HEK293 (cell line): ENCODE results near the gene ABCA3.

Source experiments
- BCL11B ChIP-seq: fragments of 450-650 bp; formaldehyde crosslinking; IDR thresholded peaks from 2 replicates; pipeline ENCODE4 v1.5.1; 2016; ENCODE audit warnings: low read depth, missing biosample characterization, missing genetic modification characterization
- EGR2 ChIP-seq: fragments of 450-650 bp; formaldehyde crosslinking; IDR thresholded peaks from 2 replicates; pipeline ENCODE4 v1.5.1; 2016; ENCODE audit warnings: low read depth, missing biosample characterization, missing genetic modification characterization
- GFI1B ChIP-seq: fragments of 450-650 bp; formaldehyde crosslinking; IDR thresholded peaks from 2 replicates; pipeline ENCODE4 v1.5.1; 2016; ENCODE audit warnings: missing biosample characterization, missing genetic modification characterization
- GLI2 ChIP-seq: fragments of 450-650 bp; formaldehyde crosslinking; IDR thresholded peaks from 2 replicates; pipeline ENCODE4; 2017; ENCODE audit warnings: missing biosample characterization, missing genetic modification characterization, low read depth, borderline replicate concordance
- HOXA7 ChIP-seq: sonication (generic); formaldehyde crosslinking; IDR thresholded peaks from 2 replicates; pipeline ENCODE4 v1.8.1; 2022; ENCODE audit warnings: missing genetic modification reagents, borderline replicate concordance
- KLF1 ChIP-seq: fragments of 450-650 bp; formaldehyde crosslinking; IDR thresholded peaks from 2 replicates; pipeline ENCODE4 v1.5.1; 2016; ENCODE audit warnings: missing biosample characterization, missing genetic modification characterization
- KLF16 ChIP-seq: fragments of 450-650 bp; formaldehyde crosslinking; IDR thresholded peaks from 2 replicates; pipeline ENCODE4 v1.5.1; 2017; ENCODE audit warnings: missing biosample characterization, missing genetic modification characterization
- SP3 ChIP-seq: fragments of 450-650 bp; formaldehyde crosslinking; IDR thresholded peaks from 2 replicates; pipeline ENCODE4 v1.5.1; 2016; ENCODE audit warnings: missing biosample characterization, missing genetic modification characterization
- WT1 ChIP-seq: fragments of 450-650 bp; formaldehyde crosslinking; IDR thresholded peaks from 2 replicates; pipeline ENCODE4 v1.5.1; 2016; ENCODE audit warnings: missing biosample characterization, missing genetic modification characterization
- ZNF16 ChIP-seq: fragments of 450-650 bp; formaldehyde crosslinking; IDR thresholded peaks from 2 replicates; pipeline ENCODE4 v1.5.1; 2016; ENCODE audit warnings: low read depth, missing biosample characterization, missing genetic modification characterization
- ZNF169 ChIP-seq: fragments of 450-650 bp; formaldehyde crosslinking; IDR thresholded peaks from 2 replicates; pipeline ENCODE4 v1.5.1; 2016; ENCODE audit warnings: missing biosample characterization, missing genetic modification characterization
- ZNF239 ChIP-seq: fragments of 450-650 bp; formaldehyde crosslinking; IDR thresholded peaks from 2 replicates; pipeline ENCODE4 v1.5.1; 2016; ENCODE audit warnings: missing biosample characterization, missing genetic modification characterization
- ZNF248 ChIP-seq: fragments of 450-650 bp; formaldehyde crosslinking; IDR thresholded peaks from 2 replicates; pipeline ENCODE4 v1.5.1; 2017; ENCODE audit warnings: missing biosample characterization, missing genetic modification characterization
- ZNF391 ChIP-seq: fragments of 450-650 bp; formaldehyde crosslinking; IDR thresholded peaks from 2 replicates; pipeline ENCODE4 v1.5.1; 2016; ENCODE audit warnings: low read depth, missing biosample characterization, missing genetic modification characterization, borderline replicate concordance
- ZNF394 ChIP-seq: fragments of 450-650 bp; formaldehyde crosslinking; IDR thresholded peaks from 2 replicates; pipeline ENCODE4 v1.5.1; 2016; ENCODE audit warnings: missing biosample characterization, missing genetic modification characterization, mild to moderate bottlenecking, moderate library complexity, borderline replicate concordance
- ZNF404 ChIP-seq: fragments of 450-650 bp; formaldehyde crosslinking; IDR thresholded peaks from 2 replicates; pipeline ENCODE4 v1.5.1; 2017; ENCODE audit warnings: missing biosample characterization, missing genetic modification characterization
- ZNF555 ChIP-seq: fragments of 450-650 bp; formaldehyde crosslinking; conservative IDR thresholded peaks from 2 replicates; pipeline ENCODE4 v1.5.1; 2017; ENCODE audit warnings: missing biosample characterization, mild to moderate bottlenecking, missing genetic modification characterization, inconsistent platforms
- ZNF585B ChIP-seq: fragments of 450-650 bp; formaldehyde crosslinking; IDR thresholded peaks from 2 replicates; pipeline ENCODE4 v1.5.1; 2016; ENCODE audit warnings: missing biosample characterization, missing genetic modification characterization
- ZNF624 ChIP-seq: fragments of 450-650 bp; formaldehyde crosslinking; IDR thresholded peaks from 2 replicates; pipeline ENCODE4 v1.5.1; 2017; ENCODE audit warnings: missing biosample characterization, missing genetic modification characterization
- ZNF660 ChIP-seq: fragments of 450-650 bp; IDR thresholded peaks from 2 replicates; pipeline ENCODE4 v1.5.1; 2018; ENCODE audit warnings: missing biosample characterization, mild to moderate bottlenecking, missing genetic modification characterization
- ZNF670 ChIP-seq: fragments of 450-650 bp; formaldehyde crosslinking; IDR thresholded peaks from 2 replicates; pipeline ENCODE4 v1.5.1; 2016; ENCODE audit warnings: missing biosample characterization, missing genetic modification characterization, low read depth
- ZNF707 ChIP-seq: fragments of 450-650 bp; formaldehyde crosslinking; IDR thresholded peaks from 2 replicates; pipeline ENCODE4 v1.5.1; 2016; ENCODE audit warnings: missing biosample characterization, missing genetic modification characterization
- ZNF76 ChIP-seq: fragments of 450-650 bp; formaldehyde crosslinking; IDR thresholded peaks from 2 replicates; pipeline ENCODE4; 2016; ENCODE audit warnings: low read depth, missing biosample characterization, missing genetic modification characterization, borderline replicate concordance
- ZNF830 ChIP-seq: fragments of 450-650 bp; IDR thresholded peaks from 2 replicates; pipeline ENCODE4 v1.5.0; 2018; ENCODE audit warnings: missing biosample characterization, missing genetic modification characterization, low read depth, mild to moderate bottlenecking, moderate library complexity
- TF ChIP-seq, protein P1 (sequence below): fragments of 450-650 bp; formaldehyde crosslinking; optimal IDR thresholded peaks from 2 replicates; pipeline ENCODE3; 2016; ENCODE audit warnings: missing biosample characterization, mild to moderate bottlenecking, missing genetic modification characterization
- TF ChIP-seq, protein P2 (sequence below): fragments of 450-650 bp; formaldehyde crosslinking; IDR thresholded peaks from 2 replicates; pipeline ENCODE4 v1.5.1; 2016; ENCODE audit warnings: missing biosample characterization, missing genetic modification characterization
- TF ChIP-seq, protein P3 (sequence below): fragments of 450-650 bp; formaldehyde crosslinking; IDR thresholded peaks from 2 replicates; pipeline ENCODE4 v1.5.1; 2016; ENCODE audit warnings: missing biosample characterization, missing genetic modification characterization
- TF ChIP-seq, protein P4 (sequence below): IDR thresholded peaks from 2 replicates; pipeline ENCODE4 v1.6.1; 2011; ENCODE audit warnings: mild to moderate bottlenecking, low read depth, low read length, borderline replicate concordance
- TF ChIP-seq, protein P5 (sequence below): fragments of 450-650 bp; formaldehyde crosslinking; IDR thresholded peaks from 2 replicates; pipeline ENCODE4 v1.5.1; 2016; ENCODE audit warnings: missing biosample characterization, missing genetic modification characterization, low read depth

ABCA3 gene

DNA sequence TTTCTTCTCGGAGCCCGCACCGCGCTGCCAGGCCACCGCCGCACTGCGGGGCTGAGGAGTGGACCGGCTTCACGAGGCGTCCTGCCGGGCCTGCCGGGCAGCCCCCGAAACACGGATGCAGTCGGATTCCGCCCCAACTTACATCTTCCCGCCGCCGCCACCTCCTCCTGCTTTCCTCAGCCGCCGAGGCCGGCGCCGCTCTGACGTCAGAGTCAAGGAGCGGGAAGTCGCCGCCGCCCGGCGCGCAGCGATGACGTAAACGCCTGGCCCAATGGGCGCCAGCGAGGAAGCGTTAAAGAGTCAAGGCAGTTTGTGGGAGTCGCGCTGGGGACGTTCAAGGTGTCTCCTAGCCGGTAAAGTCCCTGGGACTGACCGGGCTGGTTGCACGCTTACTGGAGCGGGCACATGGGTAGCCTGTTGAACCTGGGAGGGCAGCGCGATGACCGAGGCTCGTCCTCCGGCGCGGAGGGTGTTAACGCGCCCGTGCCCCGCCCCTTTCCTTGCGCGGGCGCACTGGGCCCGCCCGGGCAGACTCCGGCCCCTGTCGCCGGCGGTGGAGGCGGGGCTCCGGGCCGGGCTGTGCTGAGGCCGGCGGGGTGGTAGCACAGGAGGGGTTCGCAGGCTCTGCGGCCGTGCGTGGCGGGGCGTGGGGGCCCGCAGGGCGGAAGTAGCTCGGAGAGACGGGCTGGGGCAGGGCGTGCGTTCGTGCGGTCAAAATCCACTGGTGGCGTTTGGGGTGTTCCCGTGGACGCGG is 72.4 kb downstream of the ABCA3 start, which contains the start of gene RNPS1 (continued):
- TF ChIP-seq ZNF16 (tag by site-specific recombination) (no peak), ZNF76 (tag by site-specific recombination) (peak; percentile 90), WT1 (tag by site-specific recombination) (no peak), ZNF555 (tag by site-specific recombination) (no peak), GLI2 (peak; percentile 62; the same call in 1 of the 2 replicates), KLF1 (tag by site-specific recombination) (peak; percentile 78), ZNF239 (tag by site-specific recombination) (peak; percentile 74), ZNF670 (tag by site-specific recombination) (no peak), ZNF830 (tag by site-specific recombination) (no peak), ZNF394 (tag by site-specific recombination) (peak; percentile 81), ZNF404 (tag by site-specific recombination) (no peak), ZNF248 (no peak), ZNF707 (tag by site-specific recombination) (0 out of 2 replicates have a peak, but pooled peaks have one; percentile 38), ZNF660 (tag by site-specific recombination) (peak; percentile 65), ZNF624 (tag by site-specific recombination) (no peak), ZNF169 (tag by site-specific recombination) (0 out of 2 replicates have a peak, but pooled peaks have one; percentile 34), ZNF585B (tag by site-specific recombination) (no peak), EGR2 (peak; percentile 71), GFI1B (no peak), HOXA7 (CRISPR knock-in tag) (no peak), BCL11B (tag by site-specific recombination) (peak; percentile 77; the same call in 1 of the 2 replicates), KLF16 (tag by site-specific recombination) (peak; percentile 99), ZNF391 (peak; percentile 99), SP3 (tag by site-specific recombination) (peak; percentile 97)
- TF ChIP-seq, protein P1, sequence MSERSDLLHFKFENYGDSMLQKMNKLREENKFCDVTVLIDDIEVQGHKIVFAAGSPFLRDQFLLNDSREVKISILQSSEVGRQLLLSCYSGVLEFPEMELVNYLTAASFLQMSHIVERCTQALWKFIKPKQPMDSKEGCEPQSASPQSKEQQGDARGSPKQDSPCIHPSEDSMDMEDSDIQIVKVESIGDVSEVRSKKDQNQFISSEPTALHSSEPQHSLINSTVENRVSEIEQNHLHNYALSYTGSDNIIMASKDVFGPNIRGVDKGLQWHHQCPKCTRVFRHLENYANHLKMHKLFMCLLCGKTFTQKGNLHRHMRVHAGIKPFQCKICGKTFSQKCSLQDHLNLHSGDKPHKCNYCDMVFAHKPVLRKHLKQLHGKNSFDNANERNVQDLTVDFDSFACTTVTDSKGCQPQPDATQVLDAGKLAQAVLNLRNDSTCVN, result peak; percentile 87
- TF ChIP-seq, protein P2, sequence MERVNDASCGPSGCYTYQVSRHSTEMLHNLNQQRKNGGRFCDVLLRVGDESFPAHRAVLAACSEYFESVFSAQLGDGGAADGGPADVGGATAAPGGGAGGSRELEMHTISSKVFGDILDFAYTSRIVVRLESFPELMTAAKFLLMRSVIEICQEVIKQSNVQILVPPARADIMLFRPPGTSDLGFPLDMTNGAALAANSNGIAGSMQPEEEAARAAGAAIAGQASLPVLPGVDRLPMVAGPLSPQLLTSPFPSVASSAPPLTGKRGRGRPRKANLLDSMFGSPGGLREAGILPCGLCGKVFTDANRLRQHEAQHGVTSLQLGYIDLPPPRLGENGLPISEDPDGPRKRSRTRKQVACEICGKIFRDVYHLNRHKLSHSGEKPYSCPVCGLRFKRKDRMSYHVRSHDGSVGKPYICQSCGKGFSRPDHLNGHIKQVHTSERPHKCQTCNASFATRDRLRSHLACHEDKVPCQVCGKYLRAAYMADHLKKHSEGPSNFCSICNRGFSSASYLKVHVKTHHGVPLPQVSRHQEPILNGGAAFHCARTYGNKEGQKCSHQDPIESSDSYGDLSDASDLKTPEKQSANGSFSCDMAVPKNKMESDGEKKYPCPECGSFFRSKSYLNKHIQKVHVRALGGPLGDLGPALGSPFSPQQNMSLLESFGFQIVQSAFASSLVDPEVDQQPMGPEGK (tag by site-specific recombination), result peak; percentile 89
- TF ChIP-seq, protein P3, sequence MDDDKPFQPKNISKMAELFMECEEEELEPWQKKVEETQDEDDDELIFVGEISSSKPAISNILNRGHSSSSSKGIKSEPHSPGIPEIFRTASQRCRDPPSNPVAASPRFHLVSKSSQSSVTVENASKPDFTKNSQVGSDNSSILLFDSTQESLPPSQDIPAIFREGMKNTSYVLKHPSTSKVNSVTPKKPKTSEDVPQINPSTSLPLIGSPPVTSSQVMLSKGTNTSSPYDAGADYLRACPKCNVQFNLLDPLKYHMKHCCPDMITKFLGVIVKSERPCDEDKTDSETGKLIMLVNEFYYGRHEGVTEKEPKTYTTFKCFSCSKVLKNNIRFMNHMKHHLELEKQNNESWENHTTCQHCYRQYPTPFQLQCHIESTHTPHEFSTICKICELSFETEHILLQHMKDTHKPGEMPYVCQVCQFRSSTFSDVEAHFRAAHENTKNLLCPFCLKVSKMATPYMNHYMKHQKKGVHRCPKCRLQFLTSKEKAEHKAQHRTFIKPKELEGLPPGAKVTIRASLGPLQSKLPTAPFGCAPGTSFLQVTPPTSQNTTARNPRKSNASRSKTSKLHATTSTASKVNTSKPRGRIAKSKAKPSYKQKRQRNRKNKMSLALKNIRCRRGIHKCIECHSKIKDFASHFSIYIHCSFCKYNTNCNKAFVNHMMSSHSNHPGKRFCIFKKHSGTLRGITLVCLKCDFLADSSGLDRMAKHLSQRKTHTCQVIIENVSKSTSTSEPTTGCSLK, result no peak
- TF ChIP-seq, protein P4, sequence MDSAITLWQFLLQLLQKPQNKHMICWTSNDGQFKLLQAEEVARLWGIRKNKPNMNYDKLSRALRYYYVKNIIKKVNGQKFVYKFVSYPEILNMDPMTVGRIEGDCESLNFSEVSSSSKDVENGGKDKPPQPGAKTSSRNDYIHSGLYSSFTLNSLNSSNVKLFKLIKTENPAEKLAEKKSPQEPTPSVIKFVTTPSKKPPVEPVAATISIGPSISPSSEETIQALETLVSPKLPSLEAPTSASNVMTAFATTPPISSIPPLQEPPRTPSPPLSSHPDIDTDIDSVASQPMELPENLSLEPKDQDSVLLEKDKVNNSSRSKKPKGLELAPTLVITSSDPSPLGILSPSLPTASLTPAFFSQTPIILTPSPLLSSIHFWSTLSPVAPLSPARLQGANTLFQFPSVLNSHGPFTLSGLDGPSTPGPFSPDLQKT, result no peak
- TF ChIP-seq, protein P5, sequence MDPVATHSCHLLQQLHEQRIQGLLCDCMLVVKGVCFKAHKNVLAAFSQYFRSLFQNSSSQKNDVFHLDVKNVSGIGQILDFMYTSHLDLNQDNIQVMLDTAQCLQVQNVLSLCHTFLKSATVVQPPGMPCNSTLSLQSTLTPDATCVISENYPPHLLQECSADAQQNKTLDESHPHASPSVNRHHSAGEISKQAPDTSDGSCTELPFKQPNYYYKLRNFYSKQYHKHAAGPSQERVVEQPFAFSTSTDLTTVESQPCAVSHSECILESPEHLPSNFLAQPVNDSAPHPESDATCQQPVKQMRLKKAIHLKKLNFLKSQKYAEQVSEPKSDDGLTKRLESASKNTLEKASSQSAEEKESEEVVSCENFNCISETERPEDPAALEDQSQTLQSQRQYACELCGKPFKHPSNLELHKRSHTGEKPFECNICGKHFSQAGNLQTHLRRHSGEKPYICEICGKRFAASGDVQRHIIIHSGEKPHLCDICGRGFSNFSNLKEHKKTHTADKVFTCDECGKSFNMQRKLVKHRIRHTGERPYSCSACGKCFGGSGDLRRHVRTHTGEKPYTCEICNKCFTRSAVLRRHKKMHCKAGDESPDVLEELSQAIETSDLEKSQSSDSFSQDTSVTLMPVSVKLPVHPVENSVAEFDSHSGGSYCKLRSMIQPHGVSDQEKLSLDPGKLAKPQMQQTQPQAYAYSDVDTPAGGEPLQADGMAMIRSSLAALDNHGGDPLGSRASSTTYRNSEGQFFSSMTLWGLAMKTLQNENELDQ (tag by site-specific recombination), result no peak
